G401 (cell line): ENCODE data around the gene IL1R1. TPM values are rescaled to one million over a fixed set of nuclear protein-coding genes. Genes with fewer than 3 reads are reported as not detected.

Source experiments
- DNase-seq: peaks from one replicate; pipeline ENCODE4 v3.0.0-alpha.2; 2015; ENCODE audit warnings: low spot score
- in situ Hi-C: cut with HindIII; loops from 2 replicates; pipeline ENCODE4 v1.10.0; 2016; ENCODE audit warnings: low sequenced_read_pairs, mixed read lengths
- total RNA-seq: library from RNA; depleted of rRNA; stranded (reverse); fragments of >200 nt; shearing (Covaris generic); gene quantifications from 2 replicates; pipeline ENCODE4 v1.2.3, GENCODE V29; 2014; rRNA removed

IL1R1 gene
- total RNA-seq, 1 experiment from 2014 or later, result not detected

DNA sequence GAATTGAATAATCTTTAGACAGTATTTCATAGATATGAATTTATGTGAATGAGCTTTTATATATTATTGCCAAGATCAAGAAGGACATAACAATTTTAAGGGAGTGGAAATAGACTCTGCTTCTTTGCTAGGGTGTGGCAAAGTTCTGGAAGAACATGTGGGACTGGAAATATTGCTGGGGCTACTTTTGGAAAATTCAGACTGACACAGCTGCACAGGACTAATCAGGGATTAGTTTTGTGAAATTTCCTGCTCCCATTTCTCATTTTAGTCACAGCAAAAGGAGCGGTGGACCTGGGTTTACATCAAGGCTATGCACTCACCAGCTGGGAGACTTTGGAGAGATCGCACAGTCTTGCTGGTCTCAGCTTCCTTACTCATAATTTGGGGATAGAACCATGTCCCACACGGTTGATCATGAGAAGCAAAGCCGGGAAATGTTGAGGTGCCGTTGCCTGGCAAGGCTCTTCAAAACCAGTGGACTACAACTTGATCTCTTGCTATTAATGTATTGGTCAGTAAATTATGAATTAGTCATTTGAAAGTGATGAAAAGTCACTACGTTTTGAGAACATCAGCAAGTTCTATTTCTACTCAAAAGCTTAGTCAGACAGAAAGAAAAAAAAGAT, 86.7 kb downstream of the IL1R1 start:
- no peak for DNase-seq
- in situ Hi-C loops, result no loop called here

Other genes with a start within 250 kb of the IL1R1 start
- not detected in 2 replicates for gene IL1R2, start 150.8 kb upstream of the IL1R1 start, total RNA-seq
- gene IL1RL2, start 44.3 kb downstream of the IL1R1 start, total RNA-seq, result not detected in 2 replicates
- gene IL1RL1, start 168.8 kb downstream of the IL1R1 start, total RNA-seq, result not detected in 2 replicates
- not detected in 2 replicates for gene IL18R1, start 213.1 kb downstream of the IL1R1 start, total RNA-seq